Psoas muscle (tissue), 8 donors: Measurements from ENCODE around the gene HSFX3. TPM values are rescaled to one million over a fixed set of nuclear protein-coding genes. Genes with fewer than 3 reads are reported as not detected.

ENCODE experiments used
- ATAC-seq, 4 donors: fragments of 200-7000 bp; cut with Tn5 transposase; one replicate each; pipeline ENCODE4 v1.9.1; 2020; ENCODE audit warnings: moderate library complexity in 3 of 4, mild to moderate bottlenecking in 2 of 4
- DNase-seq, 2 donors: peaks; one replicate each; pipeline ENCODE4 v3.0.0-alpha.2; 2020
- H3K27ac ChIP-seq: fragments of 200-600 bp; one replicate; pipeline ENCODE4 v1.8.0; 2022
- H3K27me3 ChIP-seq, 3 donors: fragments of 200-600 bp in 1 of 3; one replicate each; pipeline versions ENCODE4 v1.6.1 to v1.8.0; 2013 to 2022; ENCODE audit warnings: low read length in 2 of 3, mild to moderate bottlenecking in 2 of 3, moderate library complexity in 1 of 3; ENCODE audit not compliant: insufficient read depth in 3 of 3
- H3K36me3 ChIP-seq, 2 donors: fragments of 200-600 bp in 1 of 2; one replicate each; pipeline versions ENCODE4 v1.6.1 to v1.8.0; 2013 to 2022; ENCODE audit warnings: low read depth in 1 of 2, mild to moderate bottlenecking in 1 of 2, moderate library complexity in 1 of 2; ENCODE audit not compliant: insufficient read depth in 1 of 2
- H3K4me1 ChIP-seq: fragments of 200-600 bp; one replicate; pipeline ENCODE4 v1.8.0; 2022
- H3K4me3 ChIP-seq: fragments of 200-600 bp; one replicate; pipeline ENCODE4 v1.8.0; 2022; ENCODE audit warnings: mild to moderate bottlenecking
- H3K9me3 ChIP-seq: fragments of 200-600 bp; one replicate; pipeline ENCODE4 v1.8.0; 2022
- WGBS, 3 donors: extraction: QIAGEN DNeasy Blood & Tissue Kit; methylation state at CpG; one replicate each; pipeline versions ENCODE4 v1.1.6 to v1.1.7; 2013; 5-methylcytosine and 5-hydroxymethylcytosine counted together
- intact Hi-C, 2 donors: fragments of 100-400 bp; cut with DNase I; formaldehyde crosslinking; loops; one replicate each; pipeline versions ENCODE4 v1.11.0 to v1.14.2; 2022
- polyA plus RNA-seq, 3 donors: library from polyadenylated mRNA; stranded (reverse); fragments of 200-250 nt; gene quantifications; one replicate each; pipeline ENCODE4 v1.2.3, GENCODE V29; 2013
- total RNA-seq, 4 donors: library from RNA; stranded (reverse); fragmentation: NEBNext Ultra II Directional in 2 of 4; extraction: Animal tissue kit (Norgen Biotek cat#: 25700) in 2 of 4; gene quantifications; one replicate each; pipeline versions ENCODE4 v1.2.1 to v1.2.4, GENCODE V29; 2021 to 2023
- TF ChIP-seq, protein P1 (sequence below): fragments of 200-600 bp; IDR thresholded peaks from one replicate; pipeline ENCODE4 v1.8.0; 2022; ENCODE audit warnings: antibody characterized with exemption
- donor health status: healthy with polysubstance abuse.
- donor health status: DM: no; HTN: no; CAD: no; lungs with moderate emphysema.
- donor health status: Bipolar disorder and iron deficiency.
- donor health status: healthy.
- donor health status: DM: yes; HTN: yes; CAD: no.
- donor health status: DM: no; HTN: no; CAD: no.
- donor health status: DM: no; HTN: no; CAD: no.
- donor health status: DM: yes; HTN: yes; CAD: no.

Gene HSFX3
- total and polyA plus RNA-seq, 7 donors = 0.67 TPM; not detected in 6

- peaks cover 2 to 63% of the 10 kb centered on the region in 2 donors for H3K36me3 ChIP-seq
- TF ChIP-seq, protein P1, sequence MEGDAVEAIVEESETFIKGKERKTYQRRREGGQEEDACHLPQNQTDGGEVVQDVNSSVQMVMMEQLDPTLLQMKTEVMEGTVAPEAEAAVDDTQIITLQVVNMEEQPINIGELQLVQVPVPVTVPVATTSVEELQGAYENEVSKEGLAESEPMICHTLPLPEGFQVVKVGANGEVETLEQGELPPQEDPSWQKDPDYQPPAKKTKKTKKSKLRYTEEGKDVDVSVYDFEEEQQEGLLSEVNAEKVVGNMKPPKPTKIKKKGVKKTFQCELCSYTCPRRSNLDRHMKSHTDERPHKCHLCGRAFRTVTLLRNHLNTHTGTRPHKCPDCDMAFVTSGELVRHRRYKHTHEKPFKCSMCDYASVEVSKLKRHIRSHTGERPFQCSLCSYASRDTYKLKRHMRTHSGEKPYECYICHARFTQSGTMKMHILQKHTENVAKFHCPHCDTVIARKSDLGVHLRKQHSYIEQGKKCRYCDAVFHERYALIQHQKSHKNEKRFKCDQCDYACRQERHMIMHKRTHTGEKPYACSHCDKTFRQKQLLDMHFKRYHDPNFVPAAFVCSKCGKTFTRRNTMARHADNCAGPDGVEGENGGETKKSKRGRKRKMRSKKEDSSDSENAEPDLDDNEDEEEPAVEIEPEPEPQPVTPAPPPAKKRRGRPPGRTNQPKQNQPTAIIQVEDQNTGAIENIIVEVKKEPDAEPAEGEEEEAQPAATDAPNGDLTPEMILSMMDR = no peak
- no peak overlapping the region for H3K4me3 ChIP-seq
- intact Hi-C loops = no loop called here
- 83 to 96% (median 89%) methylated on average over 4 of the region's 4 CpGs for WGBS, 3 donors
- ATAC-seq (no peak), DNase-seq (no peak)
- H3K4me1 ChIP-seq = no peaks in the 10 kb centered on the region
- no peak overlapping the region for H3K27ac ChIP-seq
- H3K9me3 ChIP-seq = no peaks in the 10 kb centered on the region
- H3K27me3 ChIP-seq = no peaks in the 10 kb centered on the region
Measured at GRCh38 chrX:149498767-149499166, 51.0 kb downstream of the HSFX3 start.

Other genes starting within 250 kb of the HSFX3 start
- 10 to 100 TPM; 29.3 to 37.6 (median 34.1) TPM for gene IDS, start 44.6 kb downstream of the HSFX3 start, total RNA-seq
- 10 to 100 TPM; 11.8 to 31.2 (median 15.3) TPM for gene IDS, start 44.6 kb downstream of the HSFX3 start, polyA plus RNA-seq
- 10 to 100 TPM; 23.9 to 36.6 (median 24.7) TPM for gene EOLA1, start 8.9 kb downstream of the HSFX3 start, total RNA-seq
- 10 to 100 TPM; 24.4 to 34.8 (median 27.4) TPM for gene EOLA1, start 8.9 kb downstream of the HSFX3 start, polyA plus RNA-seq
- not detected for gene MAGEA9B, start 37.5 kb upstream of the HSFX3 start, total RNA-seq
- not detected for gene MAGEA9B, start 37.5 kb upstream of the HSFX3 start, polyA plus RNA-seq
- 1 to 10 TPM in 1 of 4 donors, under 1 TPM in 1, not detected in 2; 0.41 to 1.8 TPM for gene HSFX2, start 45.4 kb upstream of the HSFX3 start, total RNA-seq
- gene HSFX2, start 45.4 kb upstream of the HSFX3 start, polyA plus RNA-seq = under 1 TPM; 0.14 to 0.47 (median 0.14) TPM
- gene TMEM185A, start 81.9 kb upstream of the HSFX3 start, total RNA-seq = 10 to 100 TPM in 2 of 4 donors, 1 to 10 TPM in 2; 7.2 to 13.4 (median 10.4) TPM
- gene TMEM185A, start 81.9 kb upstream of the HSFX3 start, polyA plus RNA-seq = 10 to 100 TPM in 1 of 3 donors, 1 to 10 TPM in 2; 6.3 to 17.5 (median 6.7) TPM
- not detected for gene MAGEA11, start 162.1 kb upstream of the HSFX3 start, total RNA-seq
- not detected for gene MAGEA11, start 162.1 kb upstream of the HSFX3 start, polyA plus RNA-seq
- gene HSFX1, start 224.1 kb upstream of the HSFX3 start, total RNA-seq = 1 to 10 TPM in 2 of 4 donors, under 1 TPM in 2; 0.64 to 2.2 (median 0.91) TPM
- under 1 TPM; 0.31 to 0.69 (median 0.39) TPM for gene HSFX1, start 224.1 kb upstream of the HSFX3 start, polyA plus RNA-seq
- gene MAGEA9, start 232.0 kb upstream of the HSFX3 start, total RNA-seq = not detected
- not detected for gene MAGEA9, start 232.0 kb upstream of the HSFX3 start, polyA plus RNA-seq